HG02678 (cell line): ENCODE measurements around the gene SIX3.

Source experiments
- ATAC-seq: cut with Tn5 transposase; IDR thresholded peaks from one replicate; pipeline ENCODE4 v1.9.1; 2021; ENCODE audit warnings: mild to moderate bottlenecking, moderate library complexity; ENCODE audit not compliant: unreplicated experiment

SIX3 gene

GRCh38 chr2:44980751-44981713 is 39.5 kb downstream of the SIX3 start:
- ATAC-seq = no peak

- ATAC-seq = no peak
Observed at GRCh38 chr2:44981714-44982108, 40.2 kb downstream of the SIX3 start.

DNA sequence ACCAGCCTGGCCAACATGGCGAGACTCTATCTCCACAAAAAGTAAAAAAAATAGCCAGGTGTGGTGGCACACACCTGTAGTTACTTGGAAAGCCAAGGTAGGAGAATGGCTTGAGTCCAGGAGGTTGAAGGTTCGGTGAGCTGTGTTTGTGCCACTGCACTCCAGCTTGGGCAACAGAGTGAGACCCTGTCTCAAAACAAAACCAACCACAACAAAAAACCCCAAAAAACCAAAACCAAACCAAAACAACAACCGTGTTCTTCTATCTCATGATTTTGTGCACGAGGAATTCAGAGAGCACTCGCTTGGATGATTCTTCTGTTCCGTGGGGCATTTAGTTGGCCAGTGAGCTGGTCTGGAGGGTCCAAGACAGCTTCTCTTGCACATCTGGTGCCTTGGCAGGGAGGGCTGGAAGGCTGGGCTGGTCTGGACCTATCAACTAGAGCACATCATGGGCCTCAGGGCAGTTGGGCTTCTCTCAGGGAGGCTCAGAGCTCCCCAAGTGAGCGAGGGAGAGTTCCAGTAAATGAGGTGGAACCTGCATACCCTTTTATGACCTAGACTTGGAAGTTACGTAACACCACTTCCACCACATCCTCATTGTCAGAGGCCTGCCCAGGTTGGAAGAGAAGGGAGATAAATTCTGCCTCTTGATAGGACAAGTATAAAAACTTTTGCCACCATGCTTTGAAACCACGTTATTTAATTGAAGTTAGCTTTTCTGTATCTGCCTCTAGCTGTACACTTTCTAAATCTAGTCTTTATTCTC is 42.5 kb downstream of the SIX3 start:
- ATAC-seq = no peak

- no peak for ATAC-seq
Observed at GRCh38 chr2:44989176-44989575, 47.7 kb downstream of the SIX3 start.

DNA sequence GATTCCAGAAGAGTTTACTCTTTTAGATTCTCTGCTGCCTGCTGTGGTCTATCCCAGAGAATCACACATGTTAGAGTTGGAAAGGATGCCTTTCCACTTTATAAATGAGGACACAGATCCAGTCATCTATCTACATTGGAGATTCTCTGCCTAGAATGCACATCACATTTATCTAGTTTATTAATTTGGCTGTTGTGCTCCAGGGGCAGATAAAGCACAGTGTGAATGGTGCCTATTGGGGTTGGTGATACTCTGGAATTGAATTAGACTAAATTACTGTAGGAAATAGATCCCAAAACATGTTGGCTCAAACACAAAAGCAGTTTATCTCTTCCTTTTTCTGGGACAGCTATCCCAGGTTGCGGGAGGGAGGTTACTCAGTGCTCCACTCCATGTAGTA is 52.9 kb downstream of the SIX3 start:
- no peak for ATAC-seq
